HCT116 (cell line): ENCODE results near the gene EXOC4. TPM values are rescaled to one million over a fixed set of nuclear protein-coding genes. Genes with fewer than 3 reads are reported as not detected.

Experiments used
- ATAC-seq: fragments of 200-7000 bp; cut with Tn5 transposase; 2 replicates; pipeline ENCODE4 v1.9.1; 2020; ENCODE audit warnings: mild to moderate bottlenecking, moderate library complexity
- BruUV-seq: library from RNA; stranded (reverse); fragments of 400-500 nt; replicated peaks from 2 replicates; lab custom pipeline; 2021; lab: Mats Ljungman, UMichigan
- CTCF ChIA-PET: fragments of 300-600 bp; sonication (Branson Sonifier 250); formaldehyde crosslinking; loops from one replicate; lab custom pipeline; 2021; ENCODE audit warnings: antibody characterized with exemption; lab: Charles Lee
- POLR2A ChIA-PET: fragments of 300-600, 350-600 bp; sonication (Branson Sonifier 250); formaldehyde crosslinking; loops from one replicate; lab custom pipeline; 2021; ENCODE audit warnings: antibody characterized with exemption; lab: Charles Lee
- RAD21 ChIA-PET, 2 experiments: fragments of 300-600 bp; sonication (Branson Sonifier 250); formaldehyde crosslinking; loops; one replicate each; lab custom pipeline; 2023; ENCODE audit warnings: low total read pairs in 2 of 2; ENCODE audit not compliant: uncharacterized antibody in 2 of 2, unreplicated experiment in 2 of 2, low non-redundant PET in 1 of 2; lab: Charles Lee
- DNase-seq: peaks from one replicate; pipeline ENCODE4 v3.0.0-alpha.2; 2010; ENCODE audit warnings: low read depth, low spot score
- H2AFZ ChIP-seq: fragments of 200-600 bp; shearing (Covaris generic), sonication (generic); 2 replicates; pipeline ENCODE4 v1.6.1; 2017; ENCODE audit warnings: low read depth, mixed run types, mixed read lengths, antibody characterized with exemption, low read length; ENCODE audit not compliant: poor library complexity, severe bottlenecking
- H3K27ac ChIP-seq: 2 replicates; pipeline ENCODE4 v1.5.1; 2012; ENCODE audit warnings: low read depth, low read length
- H3K27me3 ChIP-seq: fragments of 200-600 bp; sonication (generic); 2 replicates; pipeline ENCODE4 v1.6.1; 2016; ENCODE audit warnings: mixed run types, low read length, mixed read lengths; ENCODE audit not compliant: insufficient read depth
- H3K36me3 ChIP-seq, 2 experiments: fragments of 200-500 bp in 1 of 2; fragments of 200-600 bp in 1 of 2; sonication (Bioruptor generic) in 1 of 2; sonication (generic) in 1 of 2; 2 replicates each; pipeline versions ENCODE4 v1.5.1 to v1.6.1; 2014 to 2016; ENCODE audit warnings: low read length in 2 of 2, inconsistent platforms in 1 of 2, mixed read lengths in 1 of 2, mixed run types in 1 of 2; ENCODE audit not compliant: insufficient read depth in 2 of 2, control insufficient read depth in 1 of 2
- H3K4me1 ChIP-seq, 2 experiments: fragments of 200-600 bp in 1 of 2; sonication (generic) in 1 of 2; 2 replicates each; pipeline versions ENCODE4 v1.5.1 to v1.6.1; 2012 to 2017; ENCODE audit warnings: low read length in 2 of 2, inconsistent platforms in 1 of 2, mild to moderate bottlenecking in 1 of 2, mixed read lengths in 1 of 2, mixed run types in 1 of 2, moderate library complexity in 1 of 2; ENCODE audit not compliant: insufficient read depth in 2 of 2, control insufficient read depth in 1 of 2
- H3K4me2 ChIP-seq: fragments of 200-600 bp; sonication (generic); 2 replicates; pipeline ENCODE4 v1.6.1; 2017; ENCODE audit warnings: mixed run types, low read length, mixed read lengths
- H3K4me3 ChIP-seq, 2 experiments: fragments of 200-600 bp in 1 of 2; sonication (generic) in 1 of 2; replicated peaks in 1 of 2; 2 replicates each; pipeline ENCODE4 v1.5.1; 2011 to 2016; ENCODE audit warnings: low read length in 2 of 2, control low read depth in 1 of 2, low read depth in 1 of 2, mild to moderate bottlenecking in 1 of 2, mixed read lengths in 1 of 2, mixed run types in 1 of 2
- H3K79me2 ChIP-seq: fragments of 200-600 bp; sonication (generic); 2 replicates; pipeline ENCODE4 v1.6.1; 2017; ENCODE audit warnings: mild to moderate bottlenecking, mixed run types, low read length, moderate library complexity, mixed read lengths; ENCODE audit not compliant: insufficient read depth
- H3K9ac ChIP-seq: fragments of 200-600 bp; sonication (generic); 2 replicates; pipeline ENCODE4 v1.6.1; 2016; ENCODE audit warnings: low read length, mixed read lengths
- H3K9me2 ChIP-seq: fragments of 200-600 bp; sonication (generic), shearing (Covaris generic); 2 replicates; pipeline ENCODE4 v1.6.1; 2017; ENCODE audit warnings: mixed run types, mild to moderate bottlenecking, moderate library complexity; ENCODE audit not compliant: insufficient read depth
- H3K9me3 ChIP-seq, 2 experiments: fragments of 200-500 bp in 1 of 2; fragments of 200-600 bp in 1 of 2; sonication (Bioruptor generic) in 1 of 2; sonication (generic) in 1 of 2; 2 replicates each; pipeline ENCODE4 v1.6.1; 2014 to 2017; ENCODE audit warnings: low read length in 2 of 2, mixed read lengths in 2 of 2, inconsistent platforms in 1 of 2, low read depth in 1 of 2, mild to moderate bottlenecking in 1 of 2, mixed run types in 1 of 2, moderate library complexity in 1 of 2; ENCODE audit not compliant: control insufficient read depth in 1 of 2, insufficient read depth in 1 of 2
- H4K20me1 ChIP-seq: fragments of 200-600 bp; sonication (generic), shearing (Covaris generic); 2 replicates; pipeline ENCODE4 v1.6.1; 2017; ENCODE audit warnings: mixed run types, mild to moderate bottlenecking, moderate library complexity; ENCODE audit not compliant: insufficient read depth
- ATF3 ChIP-seq: IDR thresholded peaks from 2 replicates; pipeline ENCODE4 v1.6.1; 2012
- CBX3 ChIP-seq: IDR thresholded peaks from 2 replicates; pipeline ENCODE4 v1.6.1; 2012; ENCODE audit warnings: low read depth
- CTCF ChIP-seq, 3 experiments: fragments of 200-600 bp in 1 of 3; sonication (generic) in 1 of 3; IDR thresholded peaks in 2 of 3; conservative IDR thresholded peaks in 1 of 3; 2 replicates each; pipeline ENCODE4 v1.5.1; 2012 to 2017; ENCODE audit warnings: low read depth in 2 of 3, low read length in 2 of 3, antibody characterized with exemption in 1 of 3, borderline replicate concordance in 1 of 3, control low read depth in 1 of 3, mild to moderate bottlenecking in 1 of 3, mixed read lengths in 1 of 3, mixed run types in 1 of 3, moderate library complexity in 1 of 3; ENCODE audit not compliant: insufficient read depth in 1 of 3
- EGR1 ChIP-seq: IDR thresholded peaks from 2 replicates; pipeline ENCODE4 v1.6.1; 2012; ENCODE audit warnings: low read depth
- ELF1 ChIP-seq: IDR thresholded peaks from 2 replicates; pipeline ENCODE4 v1.6.1; 2012; ENCODE audit warnings: low read depth, borderline replicate concordance
- FOSL1 ChIP-seq: IDR thresholded peaks from 2 replicates; pipeline ENCODE4 v1.6.1; 2012; ENCODE audit warnings: low read depth
- POLR2A ChIP-seq: IDR thresholded peaks from 2 replicates; pipeline ENCODE4 v1.7.0; 2011; ENCODE audit warnings: borderline replicate concordance; ENCODE audit not compliant: insufficient read depth, insufficient read length; ENCODE audit errors: extremely low read depth
- POLR2AphosphoS5 ChIP-seq: IDR thresholded peaks from 2 replicates; pipeline ENCODE4 v1.6.1; 2011; ENCODE audit warnings: mild to moderate bottlenecking, low read depth, low read length, moderate library complexity
- RAD21 ChIP-seq: IDR thresholded peaks from 2 replicates; pipeline ENCODE4 v1.6.1; 2012; ENCODE audit warnings: low read depth, mild to moderate bottlenecking
- REST ChIP-seq: IDR thresholded peaks from 2 replicates; pipeline ENCODE4 v1.6.1; 2012; ENCODE audit warnings: low read depth
- TCF7L2 ChIP-seq: IDR thresholded peaks from 2 replicates; pipeline ENCODE4 v1.7.0; 2011; ENCODE audit warnings: borderline replicate concordance, inconsistent platforms; ENCODE audit not compliant: insufficient read depth, insufficient read length; ENCODE audit errors: extremely low read depth
- YY1 ChIP-seq: IDR thresholded peaks from 2 replicates; pipeline ENCODE4 v1.6.1; 2011; ENCODE audit warnings: low read length, low read depth, moderate library complexity, mild to moderate bottlenecking; ENCODE audit not compliant: insufficient replicate concordance; ENCODE audit errors: extremely low read depth
- ZFX ChIP-seq: fragments of 450-650 bp; IDR thresholded peaks from 2 replicates; pipeline ENCODE4 v1.6.1; 2017
- ZNF274 ChIP-seq: fragments of 200-500 bp; sonication (Bioruptor generic); IDR thresholded peaks from 2 replicates; pipeline ENCODE4 v1.6.1; 2014; ENCODE audit warnings: mild to moderate bottlenecking, low read depth, low read length, inconsistent platforms
- intact Hi-C: fragments of 100-400 bp; cut with micrococcal nuclease; formaldehyde crosslinking; loops from 2 replicates; pipeline ENCODE4 v1.10.0; 2022
- total RNA-seq: library from RNA; stranded (reverse); gene quantifications from one replicate; pipeline ENCODE4 v1.2.1, GENCODE V29; 2021; ENCODE audit not compliant: unreplicated experiment

EXOC4 gene
- total RNA-seq, 1 experiment from 2014 or later = 40.3 TPM

GRCh38 chr7:133705596-133705995 is 452.7 kb downstream of the EXOC4 start (continued):
- no peak for TF ChIP-seq REST
- peak; percentile 64; the same call in 1 of the 2 replicates for TF ChIP-seq ATF3
- no peak for TF ChIP-seq CTCF (IDR thresholded peaks at IDR 0.05 in 2 of 3, conservative IDR thresholded peaks at IDR 0.05 in 1 of 3; ENCODE audit: borderline replicate concordance in 1 of 3, insufficient read depth in 1 of 3, low read depth in 2 of 3, low read length in 2 of 3)
- TF ChIP-seq FOSL1 = peak; percentile 93
- no peak for TF ChIP-seq POLR2A
- no peak for TF ChIP-seq ELF1
- no peak for TF ChIP-seq ZNF274

- H4K20me1 ChIP-seq = no peaks in the 10 kb centered on the region
- POLR2A ChIA-PET = no interaction called here
- no peaks in the 10 kb centered on the region for H3K79me2 ChIP-seq
- no peaks in the 10 kb centered on the region for H3K27me3 ChIP-seq
- H3K36me3 ChIP-seq = no peaks in the 10 kb centered on the region
- no TSS peak for BruUV-seq
- H3K9ac ChIP-seq = no peak overlapping the region
- H3K4me1 ChIP-seq = peaks cover 4 to 22% of the 10 kb centered on the region in 2 experiments; a peak in 2 of 4 replicates
- H3K9me2 ChIP-seq = no peaks in the 10 kb centered on the region
- peak overlapping the region; percentile 39; the same call in 1 of the 2 replicates for H3K4me2 ChIP-seq
- H3K27ac ChIP-seq = no peak overlapping the region
- H3K4me3 ChIP-seq = no peak overlapping the region
- no peak for ATAC-seq
- no peaks in the 10 kb centered on the region for H3K9me3 ChIP-seq
- H2AFZ ChIP-seq = no peak overlapping the region
- CTCF ChIA-PET = no interaction called here
- RAD21 ChIA-PET = no interaction called here
- intact Hi-C loops = no loop called here
- DNase-seq = no peak
- TF ChIP-seq RAD21 (no peak), REST (no peak), EGR1 (no peak), POLR2AphosphoS5 (no peak), ZFX (no peak), ATF3 (no peak), CBX3 (no peak), TCF7L2 (no peak), YY1 (no peak), ZNF274 (no peak)
These were observed 453.1 kb downstream of the EXOC4 start for GRCh38 chr7:133706016-133706415.
